Ovary (tissue), 3 donors: ENCODE data around the gene ZNF839.

ENCODE experiments used
- CTCF ChIP-seq, 3 donors: fragments of 450-650 bp in 2 of 3; fragments of 200-600 bp in 1 of 3; IDR thresholded peaks; one replicate each; pipeline versions ENCODE4 v1.5.1 to v1.8.0; 2016 to 2022; ENCODE audit warnings: antibody characterized with exemption in 3 of 3, mild to moderate bottlenecking in 1 of 3
- EP300 ChIP-seq: sonication (generic); formaldehyde crosslinking; IDR thresholded peaks from one replicate; pipeline ENCODE4 v1.6.1; 2017; ENCODE audit warnings: antibody characterized with exemption
- POLR2A ChIP-seq: fragments of 450-650 bp; IDR thresholded peaks from one replicate; pipeline ENCODE4 v1.6.1; 2017; ENCODE audit warnings: antibody characterized with exemption, mild to moderate bottlenecking, moderate library complexity
- donor health status: DM: no; HTN: no; CAD: no.

GRCh38 chr14:102362084-102362483 lies 42.5 kb downstream of the ZNF839 start:
- no peak for TF ChIP-seq POLR2A
- no peak for TF ChIP-seq CTCF (IDR thresholded peaks at IDR 0.05)
- no peak for TF ChIP-seq EP300
